OCI-LY3 (cell line): ENCODE measurements around the gene CLIP2.
"Not testable (repeated sequence)": the region's sequence is repeated elsewhere in the genome, so short reads cannot be mapped to it uniquely, and the experiment has no call there.

ENCODE experiments used
- H2AFZ ChIP-seq: fragments of 200-600, 300-600 bp; shearing (Covaris generic); 2 replicates; pipeline ENCODE4 v1.6.0; 2014; ENCODE audit warnings: antibody characterized with exemption, low read depth, low read length
- H3K27ac ChIP-seq: fragments of 200-600, 300-600 bp; sonication (generic); 2 replicates; pipeline ENCODE4 v1.5.1; 2014; ENCODE audit warnings: mild to moderate bottlenecking, low read length, moderate library complexity, mixed read lengths
- H3K27me3 ChIP-seq: fragments of 200-600, 300-600 bp; sonication (generic); 2 replicates; pipeline ENCODE4 v1.6.1; 2014; ENCODE audit warnings: low read depth, low read length, mixed read lengths
- H3K36me3 ChIP-seq: fragments of 200-600, 300-600 bp; sonication (generic); replicated peaks from 2 replicates; pipeline ENCODE3; 2014; ENCODE audit warnings: low read depth, low read length, mixed read lengths
- H3K4me1 ChIP-seq: fragments of 300-600, 200-600 bp; sonication (generic); 2 replicates; pipeline ENCODE4 v1.6.1; 2014; ENCODE audit warnings: low read length, mixed read lengths
- H3K4me2 ChIP-seq: fragments of 200-600, 300-600 bp; sonication (generic); 2 replicates; pipeline ENCODE4 v1.6.1; 2014; ENCODE audit warnings: low read length, mixed read lengths
- H3K4me3 ChIP-seq: fragments of 300-600, 200-600 bp; sonication (generic); 2 replicates; pipeline ENCODE4 v1.5.1; 2014; ENCODE audit warnings: antibody characterized with exemption, mild to moderate bottlenecking, low read length, moderate library complexity
- H3K79me2 ChIP-seq: fragments of 300-600, 200-600 bp; shearing (Covaris generic); 2 replicates; pipeline ENCODE4 v1.6.1; 2014; ENCODE audit warnings: mild to moderate bottlenecking, low read length, mixed read lengths
- H3K9ac ChIP-seq: fragments of 300-600, 200-600 bp; shearing (Covaris generic); 2 replicates; pipeline ENCODE4 v1.6.0; 2014; ENCODE audit warnings: mild to moderate bottlenecking, low read length, moderate library complexity
- H3K9me3 ChIP-seq: fragments of 200-600, 300-600 bp; shearing (Covaris generic); 2 replicates; pipeline ENCODE4 v1.6.1; 2014; ENCODE audit warnings: low read length, mixed read lengths; ENCODE audit not compliant: insufficient read depth
- H4K20me1 ChIP-seq: fragments of 200-600, 300-600 bp; sonication (generic); 2 replicates; pipeline ENCODE4 v1.6.1; 2016; ENCODE audit warnings: low read length, mixed read lengths; ENCODE audit not compliant: insufficient read depth
- CTCF ChIP-seq: fragments of 200-600, 300-600 bp; sonication (generic); IDR thresholded peaks from 2 replicates; pipeline ENCODE4 v1.5.1; 2014; ENCODE audit warnings: antibody characterized with exemption, low read length, low read depth
- EZH2phosphoT487 ChIP-seq: fragments of 200-600 bp; shearing (Covaris generic); IDR thresholded peaks from 2 replicates; pipeline ENCODE4 v1.6.1; 2018; ENCODE audit warnings: antibody characterized with exemption, mixed run types, low read depth

CLIP2 gene

DNA sequence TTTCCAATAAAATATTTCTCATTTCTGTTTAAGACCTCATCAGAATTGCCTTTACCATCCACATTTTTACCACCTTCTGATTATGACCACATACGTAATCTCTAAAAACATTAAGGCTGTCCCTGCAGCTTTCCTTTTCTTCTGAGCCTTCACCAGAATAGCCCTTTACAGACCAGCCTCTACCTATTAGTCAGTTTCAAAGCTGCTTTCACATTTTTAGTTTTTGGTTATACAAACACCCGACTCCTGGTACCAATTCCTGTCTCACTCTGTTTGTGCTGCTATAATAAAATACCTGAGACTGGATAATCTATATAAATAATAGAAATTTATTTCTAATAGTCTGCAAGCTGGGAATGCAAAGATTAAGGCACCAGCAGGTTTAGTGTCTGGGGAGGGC is 149.1 kb downstream of the CLIP2 start:
- TF ChIP-seq EZH2phosphoT487: no peak
- no peak for TF ChIP-seq CTCF
- Histone ChIP-seq H4K20me1 (no peaks in the 10 kb centered on the region), H3K9ac (no peak overlapping the region), H2AFZ (no peak overlapping the region), H3K9me3 (no peaks in the 10 kb centered on the region), H3K4me2 (no peak overlapping the region), H3K79me2 (no peaks in the 10 kb centered on the region), H3K4me1 (no peaks in the 10 kb centered on the region), H3K27me3 (peaks cover 5% of the 10 kb centered on the region; the same call in 1 of the 2 replicates), H3K27ac (no peak overlapping the region), H3K4me3 (no peak overlapping the region), H3K36me3 (no peaks in the 10 kb centered on the region)

- H3K9me3 ChIP-seq: no peaks in the 10 kb centered on the region
- no peak for TF ChIP-seq EZH2phosphoT487
- TF ChIP-seq CTCF: no peak
- H3K27me3 ChIP-seq: peaks cover 5% of the 10 kb centered on the region; the same call in 1 of the 2 replicates
- no peak overlapping the region for H3K4me3 ChIP-seq
- H3K4me1 ChIP-seq: no peaks in the 10 kb centered on the region
- no peak overlapping the region for H3K27ac ChIP-seq
- no peak overlapping the region for H2AFZ ChIP-seq
- no peaks in the 10 kb centered on the region for H3K36me3 ChIP-seq
- H3K79me2 ChIP-seq: no peaks in the 10 kb centered on the region
- no peak overlapping the region for H3K4me2 ChIP-seq
- no peak overlapping the region for H3K9ac ChIP-seq
- no peaks in the 10 kb centered on the region for H4K20me1 ChIP-seq
Observed at GRCh38 chr7:74439541-74439940, 150.3 kb downstream of the CLIP2 start.

- not testable (repeated sequence) for H2AFZ ChIP-seq, H3K27me3 ChIP-seq, H3K27ac ChIP-seq, H3K79me2 ChIP-seq, H3K9ac ChIP-seq, H3K4me3 ChIP-seq, H4K20me1 ChIP-seq, H3K4me2 ChIP-seq, H3K36me3 ChIP-seq, H3K9me3 ChIP-seq, H3K4me1 ChIP-seq
Observed at GRCh38 chr7:74440143-74440542, 150.9 kb downstream of the CLIP2 start.

DNA sequence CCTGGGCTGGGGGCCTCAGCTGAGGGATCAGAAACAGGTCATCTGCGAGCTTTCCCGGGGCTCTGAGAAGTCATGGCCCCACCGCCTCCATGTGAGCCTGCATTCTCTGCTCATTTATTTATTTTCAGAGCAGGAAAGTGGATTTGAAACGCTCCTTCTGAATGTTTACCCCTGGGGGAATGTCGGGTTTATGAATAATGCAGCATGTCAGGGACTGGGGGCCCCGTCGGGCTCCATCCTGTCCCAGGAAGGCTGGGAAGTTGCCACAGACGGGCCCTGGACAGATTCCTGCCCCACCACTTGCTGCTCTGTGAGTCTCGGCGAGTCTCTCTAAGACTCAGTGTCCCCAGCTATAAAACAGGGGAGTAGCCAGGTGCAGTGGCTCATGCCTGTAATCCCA is 152.6 kb downstream of the CLIP2 start:
- no peak for TF ChIP-seq EZH2phosphoT487
- TF ChIP-seq CTCF: no peak
- no peaks in the 10 kb centered on the region for H4K20me1 ChIP-seq
- peaks cover 5% of the 10 kb centered on the region; the same call in 1 of the 2 replicates for H3K27me3 ChIP-seq
- no peak overlapping the region for H2AFZ ChIP-seq
- no peak overlapping the region for H3K27ac ChIP-seq
- no peaks in the 10 kb centered on the region for H3K79me2 ChIP-seq
- no peak overlapping the region for H3K4me2 ChIP-seq
- no peaks in the 10 kb centered on the region for H3K9me3 ChIP-seq
- H3K4me1 ChIP-seq: no peaks in the 10 kb centered on the region
- no peaks in the 10 kb centered on the region for H3K36me3 ChIP-seq
- no peak overlapping the region for H3K9ac ChIP-seq
- H3K4me3 ChIP-seq: no peak overlapping the region
